ENCODE measurements around the gene LYRM2. TPM values are rescaled to one million over a fixed set of nuclear protein-coding genes. Genes with fewer than 3 reads are reported as not detected.

Gene LYRM2
- total and polyA plus RNA-seq, 2 of the 8 experiments (the other 6 are each of a cell fraction or from before 2014, with no cell fraction given) = 7.3 to 25.7 TPM

DNA sequence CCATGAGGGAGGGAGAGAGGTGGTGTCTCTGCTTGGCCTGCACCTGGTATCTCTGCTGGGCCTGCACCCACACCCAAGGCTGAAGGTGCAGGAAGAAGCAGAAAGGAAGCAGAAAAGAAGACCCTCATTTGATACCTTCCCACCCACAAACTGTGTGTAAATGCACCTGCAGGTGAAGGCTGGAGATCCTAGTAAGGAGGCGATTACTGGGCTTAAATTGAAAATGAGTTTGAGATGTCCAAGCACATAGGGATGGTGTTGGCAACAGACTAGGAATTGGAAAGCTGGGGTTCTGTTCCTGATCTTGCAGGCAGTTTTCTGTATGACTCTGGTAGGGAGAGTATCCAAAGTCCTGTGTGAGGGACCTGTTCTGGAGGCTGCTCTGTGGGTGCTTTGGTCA is 74.7 kb downstream of the LYRM2 start:
- Histone ChIP-seq H3K9ac (replicated peaks in 1 of 4; ENCODE audit: extremely low read depth in 1 of 4, low read depth in 3 of 4, low read length in 3 of 4) (no peak overlapping the region), H3K36me3 (ENCODE audit: control insufficient read depth in 2 of 4, insufficient read depth in 4 of 4, low read length in 3 of 4) (no peaks in the 10 kb centered on the region), H3K27ac (ENCODE audit: low read depth, low read length) (no peak overlapping the region), H3K79me1 (ENCODE audit: low read depth, low read length) (no peaks in the 10 kb centered on the region), H2BK120ac (replicated peaks; ENCODE audit: low read depth, low read length) (no peak overlapping the region), H4K20me1 (replicated peaks in 1 of 2; ENCODE audit: control insufficient read depth in 1 of 2, insufficient read depth in 2 of 2, low read length in 2 of 2) (no peaks in the 10 kb centered on the region), H4K5ac (ENCODE audit: insufficient read length, low read depth, low read length) (no peak overlapping the region), H3K4me2 (ENCODE audit: insufficient read depth in 1 of 2, low read depth in 2 of 2, low read length in 2 of 2) (no peak overlapping the region), H3K79me2 (ENCODE audit: control insufficient read depth in 1 of 2, insufficient read depth in 2 of 2, low read length in 2 of 2) (no peaks in the 10 kb centered on the region), H3K4me3 (ENCODE audit: extremely low read depth in 1 of 4, insufficient read depth in 2 of 4, low read depth in 3 of 4, low read length in 4 of 4) (no peak overlapping the region), H4K8ac (ENCODE audit: extremely low read depth, insufficient read depth, low read length) (no peak overlapping the region), H3K9me3 (ENCODE audit: insufficient read depth in 2 of 2, low read depth in 1 of 2, low read length in 1 of 2) (no peaks in the 10 kb centered on the region), H2BK5ac (ENCODE audit: low read depth, low read length) (no peak overlapping the region), H3K18ac (ENCODE audit: extremely low read depth, low read length) (no peak overlapping the region), H3K56ac (replicated peaks; ENCODE audit: insufficient read length, low read depth, low read length) (no peak overlapping the region), H3K27me3 (replicated peaks in 1 of 4; ENCODE audit: control insufficient read depth in 3 of 4, extremely low read depth in 1 of 4, insufficient read depth in 3 of 4, low read length in 3 of 4) (no peaks in the 10 kb centered on the region), H3K4ac (replicated peaks; ENCODE audit: insufficient read length, low read depth, low read length) (no peak overlapping the region), H2AK5ac (ENCODE audit: low read depth, low read length) (no peak overlapping the region), H2AFZ (ENCODE audit: low read length) (no peak overlapping the region), H2BK20ac (ENCODE audit: low read length) (no peak overlapping the region), H2BK12ac (ENCODE audit: low read depth, low read length) (no peak overlapping the region), H3K4me1 (replicated peaks in 1 of 4; ENCODE audit: control insufficient read depth in 3 of 4, insufficient read depth in 4 of 4, low read length in 3 of 4) (peaks cover 0 to 12% (median 4%) of the 10 kb centered on the region in 4 experiments; a peak in 3 of 7 replicates), H3K23me2 (ENCODE audit: low read depth, low read length) (no peaks in the 10 kb centered on the region), H3K23ac (ENCODE audit: insufficient read length) (no peak overlapping the region), H3K14ac (ENCODE audit: insufficient read length) (no peak overlapping the region), H4K91ac (replicated peaks; ENCODE audit: insufficient read length, low read length) (no peak overlapping the region), H2BK15ac (ENCODE audit: low read length) (no peak overlapping the region)
- WGBS, 2 experiments (ENCODE audit: extremely low coverage in 1 of 2, insufficient coverage in 1 of 2, insufficient read length in 1 of 2, insufficient replicate concordance in 2 of 2, low coverage in 1 of 2, low lambda C conversion rate in 2 of 2, missing lambda C conversion rate in 1 of 2) = 92% methylated on average over 1 of the region's 1 CpG; no CpG with 5 or more reads in 1 of the 2 experiments
- DNase-seq (ENCODE audit: low read depth in 1 of 2, low spot score in 2 of 2) = no peak
- TF ChIP-seq JUN (IDR thresholded peaks at IDR 0.05; ENCODE audit: low read depth, low read length) (no peak), RBBP5 (IDR thresholded peaks at IDR 0.05; ENCODE audit: borderline replicate concordance, low read depth, low read length) (no peak), EGR1 (IDR thresholded peaks at IDR 0.05; ENCODE audit: borderline replicate concordance, low read depth, low read length) (no peak), SRF (IDR thresholded peaks at IDR 0.05; ENCODE audit: low read depth, low read length) (no peak), ZNF274 (IDR thresholded peaks at IDR 0.05; ENCODE audit: borderline replicate concordance, extremely low read depth, low read length) (no peak), TBP (IDR thresholded peaks at IDR 0.05; ENCODE audit: low read depth, low read length) (no peak)
- TF ChIP-seq, protein P1, sequence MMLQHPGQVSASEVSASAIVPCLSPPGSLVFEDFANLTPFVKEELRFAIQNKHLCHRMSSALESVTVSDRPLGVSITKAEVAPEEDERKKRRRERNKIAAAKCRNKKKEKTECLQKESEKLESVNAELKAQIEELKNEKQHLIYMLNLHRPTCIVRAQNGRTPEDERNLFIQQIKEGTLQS (IDR thresholded peaks at IDR 0.05; ENCODE audit: insufficient read depth, low read depth, low read length) = no peak
- CTCF ChIA-PET (ENCODE audit: partially characterized antibody) = interaction anchor here (0.8 to 1.4 kb wide), 3 partner anchors 12 to 21 kb away, joined by 3 read pairs; no protein-coding TSS in a partner anchor
- POLR2A ChIA-PET (ENCODE audit: partially characterized antibody) = no interaction called here
- FAIRE-seq = no peak
